ENCODE data around the gene ASIC4. TPM values are rescaled to one million over a fixed set of nuclear protein-coding genes. Genes with fewer than 3 reads are reported as not detected.

The ASIC4 gene
- total and polyA plus RNA-seq, 2 of the 13 experiments (the other 11 are each of a cell fraction or from before 2014, with no cell fraction given), result 0.03 TPM; not detected in 1

GRCh38 chr2:219571311-219572236 lies 57.3 kb downstream of the ASIC4 start, which contains the start of gene OBSL1 (continued):
- TF ChIP-seq, protein P1, sequence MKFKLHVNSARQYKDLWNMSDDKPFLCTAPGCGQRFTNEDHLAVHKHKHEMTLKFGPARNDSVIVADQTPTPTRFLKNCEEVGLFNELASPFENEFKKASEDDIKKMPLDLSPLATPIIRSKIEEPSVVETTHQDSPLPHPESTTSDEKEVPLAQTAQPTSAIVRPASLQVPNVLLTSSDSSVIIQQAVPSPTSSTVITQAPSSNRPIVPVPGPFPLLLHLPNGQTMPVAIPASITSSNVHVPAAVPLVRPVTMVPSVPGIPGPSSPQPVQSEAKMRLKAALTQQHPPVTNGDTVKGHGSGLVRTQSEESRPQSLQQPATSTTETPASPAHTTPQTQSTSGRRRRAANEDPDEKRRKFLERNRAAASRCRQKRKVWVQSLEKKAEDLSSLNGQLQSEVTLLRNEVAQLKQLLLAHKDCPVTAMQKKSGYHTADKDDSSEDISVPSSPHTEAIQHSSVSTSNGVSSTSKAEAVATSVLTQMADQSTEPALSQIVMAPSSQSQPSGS (CRISPR knock-in tag; IDR thresholded peaks at IDR 0.05), result no peak; the same call in none of the 2 replicates
- TF ChIP-seq CHCHD3 (CRISPR knock-in tag; IDR thresholded peaks at IDR 0.05), result 0 out of 2 replicates have a peak, but pooled peaks have one; percentile 27
- TF ChIP-seq BRCA1 (CRISPR knock-in tag; IDR thresholded peaks at IDR 0.05), result no peak
- TF ChIP-seq MAF1 (CRISPR knock-in tag; IDR thresholded peaks at IDR 0.05; ENCODE audit: borderline replicate concordance), result 0 out of 2 replicates have a peak, but pooled peaks have one; percentile 37
- peak; percentile 10; the same call in 1 of the 2 replicates for TF ChIP-seq HNF1A (IDR thresholded peaks at IDR 0.05; ENCODE audit: low read depth)
- TF ChIP-seq HNF1A (CRISPR knock-in tag; IDR thresholded peaks at IDR 0.05; ENCODE audit: borderline replicate concordance), result peak; percentile 46; the same call in 1 of the 2 replicates
- TF ChIP-seq ZBTB14 (CRISPR knock-in tag; IDR thresholded peaks at IDR 0.05), result no peak
- no peak for TF ChIP-seq PAX8 (CRISPR knock-in tag; IDR thresholded peaks at IDR 0.05; ENCODE audit: borderline replicate concordance)
- TF ChIP-seq SRSF4 (IDR thresholded peaks at IDR 0.05; ENCODE audit: low read depth, low read length, poor library complexity, severe bottlenecking), result no peak
- TF ChIP-seq ZNF570 (CRISPR knock-in tag; IDR thresholded peaks at IDR 0.05; ENCODE audit: borderline replicate concordance), result no peak
- no peak; the same call in 1 of the 2 replicates for TF ChIP-seq ZSCAN22 (CRISPR knock-in tag; IDR thresholded peaks at IDR 0.05)
- no peak for TF ChIP-seq NAIF1 (CRISPR knock-in tag; IDR thresholded peaks at IDR 0.05; ENCODE audit: borderline replicate concordance)
- no peak for TF ChIP-seq ZNF143 (CRISPR knock-in tag; IDR thresholded peaks at IDR 0.05)
- no peak for TF ChIP-seq ZNF207 (IDR thresholded peaks at IDR 0.05; ENCODE audit: borderline replicate concordance)
- TF ChIP-seq HOXA5 (CRISPR knock-in tag; IDR thresholded peaks at IDR 0.05), result no peak
- peak; percentile 72 for TF ChIP-seq ZBTB37 (CRISPR knock-in tag; IDR thresholded peaks at IDR 0.05)
- no peak for TF ChIP-seq TCF7L2 (IDR thresholded peaks at IDR 0.05; ENCODE audit: low read depth, low read length)
- TF ChIP-seq KAT8 (CRISPR knock-in tag; IDR thresholded peaks at IDR 0.05), result peak; percentile 18; the same call in 1 of the 2 replicates
- no peak for TF ChIP-seq MTF1 (CRISPR knock-in tag; IDR thresholded peaks at IDR 0.05)
- no peak for TF ChIP-seq MIXL1 (CRISPR knock-in tag; IDR thresholded peaks at IDR 0.05)
- TF ChIP-seq ISX (CRISPR knock-in tag; conservative IDR thresholded peaks at IDR 0.05), result no peak

Measured in HepG2 (cell line).